Activated CD8-positive, alpha-beta T cell treated with anti-CD3 and anti-CD28 coated beads, Interleukin-2, amount 10 ng/mL, durations not matched to agents 7 days and 5 days (primary cell): Measurements from ENCODE around the gene TBCB. TPM values are rescaled to one million over a fixed set of nuclear protein-coding genes. Genes with fewer than 3 reads are reported as not detected.
A peak's percentile ranks its signal among the peaks of the same experiment; 100 is the strongest.
"Not testable (repeated sequence)": the region's sequence is repeated elsewhere in the genome, so short reads cannot be mapped to it uniquely, and the experiment has no call there.

Source experiments
- ATAC-seq: fragments of 150-1000 bp; cut with Tn5 transposase; one replicate; pipeline ENCODE4 v1.10.0; 2021; ENCODE audit warnings: moderate library complexity
- CTCF ChIA-PET: fragments of 350-600 bp; sonication (Branson Sonifier 250); formaldehyde crosslinking; loops from one replicate; lab custom pipeline; 2021; ENCODE audit warnings: antibody characterized with exemption; lab: Charles Lee
- POLR2A ChIA-PET: fragments of 350-600 bp; sonication (Branson Sonifier 250); formaldehyde crosslinking; loops from one replicate; lab custom pipeline; 2021; ENCODE audit warnings: antibody characterized with exemption; lab: Charles Lee
- DNase-seq: peaks from one replicate; pipeline ENCODE4 v3.0.0-alpha.2; 2020
- H3K27ac Mint-ChIP-seq: one replicate; pipeline ENCODE4 v1.8.0; 2021; ENCODE audit warnings: mild to moderate bottlenecking, mixed read lengths
- H3K27me3 Mint-ChIP-seq: one replicate; pipeline ENCODE4 v1.8.0; 2021; ENCODE audit warnings: low read depth, mixed read lengths
- H3K36me3 Mint-ChIP-seq: one replicate; pipeline ENCODE4 v1.8.0; 2021; ENCODE audit warnings: low read depth, mixed read lengths
- H3K4me1 Mint-ChIP-seq: one replicate; pipeline ENCODE4 v1.8.0; 2021; ENCODE audit warnings: low read depth, mixed read lengths
- H3K4me3 Mint-ChIP-seq: one replicate; pipeline ENCODE4 v1.8.0; 2021; ENCODE audit warnings: mild to moderate bottlenecking, mixed read lengths
- H3K9me3 Mint-ChIP-seq: one replicate; pipeline ENCODE4 v1.8.0; 2022; ENCODE audit warnings: mixed read lengths; ENCODE audit not compliant: insufficient read depth
- total RNA-seq, 2 experiments: library from RNA; stranded (reverse); gene quantifications; one replicate each; pipeline ENCODE4 v1.2.3, GENCODE V29; 2021

Gene TBCB
- 100 to 1,000 TPM; 186 to 200 TPM for total RNA-seq

- Mint-ChIP-seq H3K4me3 (peak within 1 kb of the TSS; percentile 90), H3K36me3 (peaks cover 46% of the 10 kb centered on the region), H3K4me1 (peaks cover 39% of the 10 kb centered on the region), H3K27ac (peak within 1 kb of the TSS; percentile 98), H3K9me3 (no peaks in the 10 kb centered on the region), H3K27me3 (no peaks in the 10 kb centered on the region)
- ATAC-seq (peak; percentile 62), DNase-seq (peak; percentile 92)
- POLR2A ChIA-PET, result interaction anchor here (1.0 to 2.9 kb wide), 9 partner anchors 9 to 162 kb away, joined by 3 to 8 read pairs (median 4); partner anchors contain the start of genes CAPNS1, ZNF146 and ZNF565
- CTCF ChIA-PET, result interaction anchor here (0.8 to 3.5 kb wide), 3 partner anchors 12 to 185 kb away, joined by 3 to 28 read pairs (median 3); no protein-coding TSS in a partner anchor
Observed at GRCh38 chr19:36115453-36116343, at the start of gene TBCB. TBCB (plus strand) TSS chr19:36115468; CDS start chr19:36115561, 93 bp downstream.

- Mint-ChIP-seq H3K27me3 (no peaks in the 10 kb centered on the region), H3K27ac (no peak overlapping the region), H3K9me3 (no peaks in the 10 kb centered on the region), H3K36me3 (peaks cover 70% of the 10 kb centered on the region), H3K4me1 (no peaks in the 10 kb centered on the region), H3K4me3 (no peak overlapping the region)
- DNase-seq (no peak), ATAC-seq (no peak)
- POLR2A ChIA-PET, result interaction anchor here (1.7 kb wide), 1 partner anchor 47 kb away, joined by 3 read pairs; the partner anchor contains the start of genes POLR2I and TBCB
- CTCF ChIA-PET, result no interaction called here
Observed at GRCh38 chr19:36067681-36068080, 47.6 kb upstream of the TBCB start.

GRCh38 chr19:36068810-36069499 lies 46.3 kb upstream of the TBCB start:
- POLR2A ChIA-PET, H3K4me1 Mint-ChIP-seq, CTCF ChIA-PET, H3K9me3 Mint-ChIP-seq, ATAC-seq, H3K27me3 Mint-ChIP-seq, H3K4me3 Mint-ChIP-seq, DNase-seq, H3K27ac Mint-ChIP-seq: not testable (repeated sequence)
- H3K36me3 Mint-ChIP-seq, result peaks cover 72% of the 10 kb centered on the region

- Mint-ChIP-seq H3K4me1 (no peaks in the 10 kb centered on the region), H3K4me3 (no peak overlapping the region), H3K27me3 (no peaks in the 10 kb centered on the region), H3K27ac (no peak overlapping the region), H3K36me3 (peaks cover 64% of the 10 kb centered on the region), H3K9me3 (no peaks in the 10 kb centered on the region)
- ATAC-seq, result no peak
- CTCF ChIA-PET, result no interaction called here
- no peak for DNase-seq
- POLR2A ChIA-PET, result no interaction called here
Observed at GRCh38 chr19:36072081-36072480, 43.2 kb upstream of the TBCB start.

GRCh38 chr19:36073121-36073876 lies 42.0 kb upstream of the TBCB start:
- no peaks in the 10 kb centered on the region for H3K4me1 Mint-ChIP-seq
- no peak overlapping the region for H3K27ac Mint-ChIP-seq
- no peak for ATAC-seq
- no peak overlapping the region for H3K4me3 Mint-ChIP-seq
- no peak for DNase-seq
- no peaks in the 10 kb centered on the region for H3K27me3 Mint-ChIP-seq
- no peaks in the 10 kb centered on the region for H3K9me3 Mint-ChIP-seq
- ChIA-PET POLR2A (no interaction called here), CTCF (interaction anchor here (0.7 kb wide), 1 partner anchor 12 kb away, joined by 3 read pairs; no protein-coding TSS in a partner anchor)
- peaks cover 62% of the 10 kb centered on the region for H3K36me3 Mint-ChIP-seq

- ChIA-PET POLR2A (interaction anchor here (0.6 kb wide), 1 partner anchor 9 kb away, joined by 3 read pairs; no protein-coding TSS in a partner anchor), CTCF (no interaction called here)
- no peaks in the 10 kb centered on the region for H3K27me3 Mint-ChIP-seq
- H3K4me1 Mint-ChIP-seq, result no peaks in the 10 kb centered on the region
- ATAC-seq (no peak), DNase-seq (no peak)
- H3K4me3 Mint-ChIP-seq, result no peak overlapping the region
- H3K27ac Mint-ChIP-seq, result peak overlapping the region; percentile 5
- no peaks in the 10 kb centered on the region for H3K9me3 Mint-ChIP-seq
- peaks cover 70% of the 10 kb centered on the region for H3K36me3 Mint-ChIP-seq
Observed at GRCh38 chr19:36079389-36079945, 35.8 kb upstream of the TBCB start.

- H3K9me3 Mint-ChIP-seq, result no peaks in the 10 kb centered on the region
Observed at GRCh38 chr19:36081385-36081784, 33.9 kb upstream of the TBCB start.

GRCh38 chr19:36081894-36082293 lies 33.4 kb upstream of the TBCB start:
- POLR2A ChIA-PET, result interaction anchor here (1.1 kb wide), 1 partner anchor 28 kb away, joined by 3 read pairs; the partner anchor contains the start of gene THAP8
- Mint-ChIP-seq H3K27me3 (no peaks in the 10 kb centered on the region), H3K4me3 (no peak overlapping the region), H3K36me3 (peaks cover 71% of the 10 kb centered on the region), H3K9me3 (no peaks in the 10 kb centered on the region), H3K27ac (no peak overlapping the region), H3K4me1 (no peaks in the 10 kb centered on the region)
- ATAC-seq (no peak), DNase-seq (no peak)
- CTCF ChIA-PET, result no interaction called here

More at GRCh38 chr19:36081385-36081784, 33.9 kb upstream of the TBCB start:
- no peak for ATAC-seq
- POLR2A ChIA-PET, result no interaction called here
- Mint-ChIP-seq H3K4me3 (no peak overlapping the region), H3K27ac (peak overlapping the region; percentile 55), H3K36me3 (peaks cover 73% of the 10 kb centered on the region), H3K4me1 (no peaks in the 10 kb centered on the region), H3K27me3 (no peaks in the 10 kb centered on the region)
- DNase-seq, result no peak
- CTCF ChIA-PET, result no interaction called here

- ATAC-seq, result no peak
- Mint-ChIP-seq H3K4me1 (no peaks in the 10 kb centered on the region), H3K4me3 (no peak overlapping the region), H3K27me3 (no peaks in the 10 kb centered on the region), H3K36me3 (peaks cover 68% of the 10 kb centered on the region), H3K9me3 (no peaks in the 10 kb centered on the region), H3K27ac (no peak overlapping the region)
- ChIA-PET CTCF (interaction anchor here (0.7 kb wide), 1 partner anchor 45 kb away, joined by 3 read pairs; no protein-coding TSS in a partner anchor), POLR2A (interaction anchor here (1.1 kb wide), 1 partner anchor 29 kb away, joined by 3 read pairs; the partner anchor contains the start of gene THAP8)
- DNase-seq, result no peak
Observed at GRCh38 chr19:36082916-36083315, 32.4 kb upstream of the TBCB start.

GRCh38 chr19:36084231-36085009 lies 30.8 kb upstream of the TBCB start:
- Mint-ChIP-seq H3K4me3 (no peak overlapping the region), H3K36me3 (peaks cover 71% of the 10 kb centered on the region), H3K27me3 (no peaks in the 10 kb centered on the region), H3K27ac (no peak overlapping the region), H3K4me1 (no peaks in the 10 kb centered on the region), H3K9me3 (no peaks in the 10 kb centered on the region)
- ATAC-seq, result no peak
- POLR2A ChIA-PET, result no interaction called here
- CTCF ChIA-PET, result no interaction called here
- DNase-seq, result no peak
